Breast epithelium (tissue), 4 donors: Measurements from ENCODE around the gene RBM33. TPM values are rescaled to one million over a fixed set of nuclear protein-coding genes. Genes with fewer than 3 reads are reported as not detected.

ENCODE experiments used
- DNase-seq, 2 donors: peaks; one replicate each; pipeline ENCODE4 v3.0.0-alpha.2; 2019; ENCODE audit warnings: low spot score in 2 of 2
- H3K27ac ChIP-seq, 2 donors: fragments of 200-600 bp; sonication (generic) in 1 of 2; one replicate each; pipeline ENCODE4 v1.5.1; 2016 to 2019; ENCODE audit warnings: mild to moderate bottlenecking in 1 of 2
- H3K27me3 ChIP-seq, 2 donors: fragments of 200-600 bp; sonication (generic) in 1 of 2; one replicate each; pipeline versions ENCODE4 v1.5.1 to v1.6.0; 2017 to 2019; ENCODE audit warnings: control low read depth in 1 of 2, mild to moderate bottlenecking in 1 of 2
- H3K36me3 ChIP-seq: fragments of 200-600 bp; one replicate; pipeline ENCODE4 v1.5.1; 2019
- H3K4me1 ChIP-seq, 2 donors: fragments of 200-600 bp; sonication (generic); one replicate each; pipeline ENCODE4 v1.5.1; 2016 to 2019; ENCODE audit warnings: control low read depth in 1 of 2
- H3K4me3 ChIP-seq, 3 donors: fragments of 200-600 bp; sonication (generic); 1 replicate in 2 of 3; 2 replicates in 1 of 3; pipeline ENCODE4 v1.5.1; 2016 to 2019; ENCODE audit warnings: mild to moderate bottlenecking in 3 of 3, moderate library complexity in 2 of 3
- H3K9me3 ChIP-seq, 2 donors: fragments of 200-600 bp; sonication (generic) in 1 of 2; one replicate each; pipeline ENCODE4 v1.5.1; 2016 to 2019; ENCODE audit warnings: control low read depth in 1 of 2
- POLR2A ChIP-seq: fragments of 450-650 bp; IDR thresholded peaks from one replicate; pipeline ENCODE4 v1.6.1; 2016; ENCODE audit warnings: antibody characterized with exemption, mild to moderate bottlenecking, moderate library complexity
- POLR2AphosphoS5 ChIP-seq, 3 donors: sonication (generic); formaldehyde crosslinking; IDR thresholded peaks; one replicate each; pipeline ENCODE4 v1.6.1; 2017; ENCODE audit warnings: antibody characterized with exemption in 3 of 3
- intact Hi-C: fragments of 100-400 bp; cut with DNase I; formaldehyde crosslinking; loops from one replicate; pipeline ENCODE4 v1.15.1; 2023; ENCODE audit warnings: low total_unique reads
- total RNA-seq, 3 donors: library from RNA; depleted of rRNA; stranded (reverse); fragments of >200 nt; gene quantifications; one replicate each; pipeline ENCODE4 v1.1.0, GENCODE V29; 2016
- TF ChIP-seq, protein P1 (sequence below), 3 donors: fragments of 450-650 bp; IDR thresholded peaks; one replicate each; pipeline ENCODE4 v1.5.1; 2016 to 2017; ENCODE audit warnings: antibody characterized with exemption in 3 of 3, mild to moderate bottlenecking in 3 of 3, moderate library complexity in 3 of 3

Gene RBM33
- total RNA-seq, 3 donors from 2014 or later = 34.9 to 58.8 (median 46.5) TPM

DNA sequence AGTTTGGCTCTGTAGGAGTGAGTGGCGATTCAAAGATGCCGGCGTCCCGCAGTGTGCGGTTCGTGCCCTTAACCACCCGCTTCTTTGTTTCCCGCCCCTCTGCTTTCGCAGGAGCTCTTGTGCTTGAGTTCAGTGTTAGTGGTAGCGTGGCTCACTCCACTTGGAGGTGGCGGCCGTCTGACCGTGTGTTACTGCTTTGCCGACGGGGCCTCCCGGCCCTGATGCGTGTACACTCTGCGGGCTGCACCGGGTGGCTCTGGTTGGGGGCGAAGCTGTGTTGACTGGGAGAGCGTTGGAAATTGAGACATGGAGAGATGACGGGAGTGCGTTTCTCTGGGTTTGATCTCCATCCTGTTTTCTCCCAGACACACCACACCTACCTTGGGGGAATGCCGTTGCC lies 136.4 kb downstream of the RBM33 start:
- no peak for DNase-seq
- intact Hi-C loops = no loop called here
- Histone ChIP-seq H3K27ac (no peak overlapping the region), H3K4me3 (no peak overlapping the region), H3K27me3 (no peaks in the 10 kb centered on the region), H3K9me3 (no peaks in the 10 kb centered on the region), H3K36me3 (no peaks in the 10 kb centered on the region), H3K4me1 (no peaks in the 10 kb centered on the region)
- TF ChIP-seq POLR2A = no peak
- TF ChIP-seq, protein P1, sequence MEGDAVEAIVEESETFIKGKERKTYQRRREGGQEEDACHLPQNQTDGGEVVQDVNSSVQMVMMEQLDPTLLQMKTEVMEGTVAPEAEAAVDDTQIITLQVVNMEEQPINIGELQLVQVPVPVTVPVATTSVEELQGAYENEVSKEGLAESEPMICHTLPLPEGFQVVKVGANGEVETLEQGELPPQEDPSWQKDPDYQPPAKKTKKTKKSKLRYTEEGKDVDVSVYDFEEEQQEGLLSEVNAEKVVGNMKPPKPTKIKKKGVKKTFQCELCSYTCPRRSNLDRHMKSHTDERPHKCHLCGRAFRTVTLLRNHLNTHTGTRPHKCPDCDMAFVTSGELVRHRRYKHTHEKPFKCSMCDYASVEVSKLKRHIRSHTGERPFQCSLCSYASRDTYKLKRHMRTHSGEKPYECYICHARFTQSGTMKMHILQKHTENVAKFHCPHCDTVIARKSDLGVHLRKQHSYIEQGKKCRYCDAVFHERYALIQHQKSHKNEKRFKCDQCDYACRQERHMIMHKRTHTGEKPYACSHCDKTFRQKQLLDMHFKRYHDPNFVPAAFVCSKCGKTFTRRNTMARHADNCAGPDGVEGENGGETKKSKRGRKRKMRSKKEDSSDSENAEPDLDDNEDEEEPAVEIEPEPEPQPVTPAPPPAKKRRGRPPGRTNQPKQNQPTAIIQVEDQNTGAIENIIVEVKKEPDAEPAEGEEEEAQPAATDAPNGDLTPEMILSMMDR (IDR thresholded peaks at IDR 0.05) = no peak
- TF ChIP-seq POLR2AphosphoS5 (IDR thresholded peaks at IDR 0.05) = no peak

DNA sequence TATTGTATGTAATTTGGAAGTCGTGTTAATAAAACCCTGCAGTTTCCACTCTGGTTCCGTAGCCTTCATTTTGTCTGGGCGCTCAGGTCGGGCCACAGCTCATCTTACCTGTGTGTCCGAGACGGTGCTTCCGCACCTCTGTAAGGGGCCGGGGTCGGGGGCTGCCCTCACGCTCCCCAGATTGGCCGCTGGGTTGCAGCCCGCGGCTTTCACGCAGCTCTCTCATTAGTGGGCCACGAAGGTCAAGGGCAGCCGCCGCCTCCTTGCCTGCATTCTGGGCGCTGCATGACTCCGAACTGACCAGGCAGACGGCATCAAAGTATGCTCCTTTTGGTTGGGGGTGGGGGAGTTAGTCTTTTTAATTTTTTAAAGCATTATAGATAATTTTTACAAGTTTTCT lies 137.0 kb downstream of the RBM33 start:
- intact Hi-C loops = no loop called here
- TF ChIP-seq POLR2A (no peak), POLR2AphosphoS5 (IDR thresholded peaks at IDR 0.05) (no peak)
- TF ChIP-seq, protein P1 (IDR thresholded peaks at IDR 0.05) = no peak
- H3K36me3 ChIP-seq = no peaks in the 10 kb centered on the region
- DNase-seq = no peak
- H3K4me3 ChIP-seq = no peak overlapping the region
- H3K27ac ChIP-seq = no peak overlapping the region
- no peaks in the 10 kb centered on the region for H3K27me3 ChIP-seq
- H3K9me3 ChIP-seq = no peaks in the 10 kb centered on the region
- H3K4me1 ChIP-seq = no peaks in the 10 kb centered on the region

DNA sequence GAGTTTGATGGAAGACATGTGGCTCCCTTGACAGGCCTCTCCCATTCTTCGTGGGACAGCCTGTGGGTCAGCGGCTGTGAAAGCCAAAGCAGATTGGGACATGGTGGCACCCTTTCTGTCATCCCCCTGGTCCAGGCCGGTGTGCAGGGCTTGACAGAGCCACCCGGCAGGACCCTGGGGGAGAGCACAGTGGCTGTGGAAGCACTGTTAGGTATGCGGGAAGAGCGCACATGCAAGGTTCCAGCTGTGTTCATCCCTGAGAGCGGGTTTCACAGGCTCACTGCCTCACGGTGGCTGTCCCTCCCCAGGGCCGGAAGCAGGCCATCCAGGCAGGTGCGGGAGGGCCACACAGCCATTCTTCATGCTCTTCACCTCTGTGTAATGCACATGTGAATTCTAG lies 138.0 kb downstream of the RBM33 start:
- H3K27ac ChIP-seq = no peak overlapping the region
- intact Hi-C loops = no loop called here
- H3K4me3 ChIP-seq = no peak overlapping the region
- TF ChIP-seq POLR2AphosphoS5 (IDR thresholded peaks at IDR 0.05) (no peak), POLR2A (no peak)
- no peak for DNase-seq
- H3K9me3 ChIP-seq = no peaks in the 10 kb centered on the region
- no peaks in the 10 kb centered on the region for H3K4me1 ChIP-seq
- no peaks in the 10 kb centered on the region for H3K27me3 ChIP-seq
- H3K36me3 ChIP-seq = no peaks in the 10 kb centered on the region

DNA sequence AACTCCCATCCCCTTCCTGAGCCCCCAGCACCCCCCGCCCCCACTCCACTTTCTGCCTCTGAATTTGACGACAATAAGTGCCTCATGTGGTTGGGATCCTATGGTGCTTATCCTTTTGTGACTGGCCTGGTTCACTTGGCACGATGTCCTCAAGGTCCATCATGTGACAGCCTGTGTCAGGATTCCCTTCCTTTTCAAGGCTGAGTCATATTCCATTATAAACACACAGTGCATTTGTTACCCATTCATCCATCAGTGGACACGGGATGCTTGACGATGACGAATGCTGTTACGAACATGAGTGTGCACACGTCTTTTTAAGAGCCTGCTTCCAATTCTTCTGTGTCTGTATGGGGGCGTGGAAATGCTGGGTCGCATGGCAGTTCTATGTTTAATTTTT lies 141.1 kb downstream of the RBM33 start:
- intact Hi-C loops = no loop called here
- TF ChIP-seq, protein P1 (IDR thresholded peaks at IDR 0.05) = no peak
- TF ChIP-seq POLR2AphosphoS5 (IDR thresholded peaks at IDR 0.05) = no peak
- TF ChIP-seq POLR2A = no peak
- no peak for DNase-seq
- Histone ChIP-seq H3K4me3 (no peak overlapping the region), H3K9me3 (no peaks in the 10 kb centered on the region), H3K4me1 (no peaks in the 10 kb centered on the region), H3K27ac (no peak overlapping the region), H3K36me3 (no peaks in the 10 kb centered on the region), H3K27me3 (no peaks in the 10 kb centered on the region)

DNA sequence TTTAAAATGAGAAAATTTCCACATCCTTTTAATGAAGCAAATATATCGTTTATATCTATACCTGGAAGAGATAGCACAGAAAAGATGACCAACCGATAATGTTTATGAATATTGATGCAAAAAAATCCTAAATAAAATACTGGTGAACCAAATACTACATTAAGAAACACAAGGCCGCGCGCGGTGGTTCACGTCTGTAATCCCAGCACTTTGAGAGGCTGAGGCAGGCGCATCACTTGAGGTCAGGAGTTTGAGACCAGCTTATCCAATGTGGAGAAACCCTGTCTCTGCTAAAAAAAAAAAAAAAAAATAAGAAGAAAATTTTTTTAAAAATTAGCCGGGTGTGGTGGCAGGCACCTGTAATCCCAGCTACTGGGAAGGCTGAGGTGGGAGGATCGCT lies 142.0 kb downstream of the RBM33 start:
- no peaks in the 10 kb centered on the region for H3K9me3 ChIP-seq
- H3K4me1 ChIP-seq = no peaks in the 10 kb centered on the region
- H3K36me3 ChIP-seq = no peaks in the 10 kb centered on the region
- no peaks in the 10 kb centered on the region for H3K27me3 ChIP-seq
- TF ChIP-seq POLR2A (no peak), POLR2AphosphoS5 (IDR thresholded peaks at IDR 0.05) (no peak)
- no peak overlapping the region for H3K27ac ChIP-seq
- DNase-seq = no peak
- intact Hi-C loops = no loop called here
- H3K4me3 ChIP-seq = no peak overlapping the region

DNA sequence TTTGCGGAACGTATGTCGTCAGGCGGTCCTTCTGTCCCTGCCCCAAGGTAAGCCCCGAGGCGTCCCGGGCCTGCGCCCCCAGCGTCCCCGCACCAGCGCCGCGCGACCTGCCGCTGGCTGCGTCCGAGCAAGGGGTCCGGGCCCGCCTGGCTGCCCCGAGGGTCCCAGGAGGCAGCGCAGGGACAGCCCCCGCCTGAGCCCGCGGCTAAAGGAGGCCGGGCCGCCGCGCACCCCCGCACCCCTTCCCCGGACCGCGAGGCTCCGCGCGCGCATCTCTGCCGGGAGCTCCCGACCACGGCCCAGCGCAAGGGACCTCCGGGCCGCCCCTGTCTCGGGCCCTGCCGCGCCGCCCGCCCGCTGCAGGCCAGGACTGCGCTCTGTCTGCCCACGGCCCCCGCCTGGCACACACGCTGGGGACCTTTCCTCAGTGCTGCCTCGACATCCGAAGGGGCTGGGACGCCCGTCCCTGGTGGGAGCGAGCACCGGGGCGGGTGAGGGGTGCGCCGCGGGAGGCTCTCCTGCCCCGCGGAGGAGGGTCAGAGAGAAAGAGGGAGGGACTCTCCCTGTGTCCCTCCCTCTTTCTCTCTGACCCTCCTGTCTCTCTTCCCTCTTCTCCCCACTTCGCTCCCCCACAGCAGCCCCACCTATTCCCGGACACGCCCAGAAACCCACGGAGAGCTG lies 142.8 kb downstream of the RBM33 start:
- intact Hi-C loops = no loop called here
- Histone ChIP-seq H3K4me3 (peak overlapping the region; percentile 38 to 73 (median 51)), H3K9me3 (no peaks in the 10 kb centered on the region), H3K27me3 (no peaks in the 10 kb centered on the region), H3K36me3 (no peaks in the 10 kb centered on the region), H3K4me1 (no peaks in the 10 kb centered on the region), H3K27ac (peak overlapping the region in 1 of 2 donors; percentile 5)
- TF ChIP-seq, protein P1 (IDR thresholded peaks at IDR 0.05) = no peak
- no peak for DNase-seq
